A549 treated with RU486 at 1 μM for 4 hours (cell line): ENCODE data around the gene CYCS. TPM values are rescaled to one million over a fixed set of nuclear protein-coding genes. Genes with fewer than 3 reads are reported as not detected.

Source experiments
- total RNA-seq: library from RNA; stranded (reverse); fragments of 200-300 nt; extraction: Qiagen RNA extraction; gene quantifications from 5 replicates; pipeline ENCODE4 v1.2.3, GENCODE V29; 2022; ENCODE audit warnings: low read depth

Gene CYCS
- total RNA-seq, result 235 to 315 TPM (median 255 TPM) in 5 replicates

GRCh38 chr7:25125137-25125946, at the start of gene CYCS:
CYCS (minus strand) TSS chr7:25125260; CDS start chr7:25124119, 1,141 bp downstream.

Other genes with a start within 250 kb of the CYCS start
- 9.5 to 13.6 TPM (median 12.7 TPM) in 5 replicates for gene OSBPL3, start 145.1 kb downstream of the CYCS start, total RNA-seq
- not detected in 5 replicates for gene NPVF, start 103.2 kb upstream of the CYCS start, total RNA-seq